ENCODE measurements around the gene TMF1. TPM values are rescaled to one million over a fixed set of nuclear protein-coding genes. Genes with fewer than 3 reads are reported as not detected.

TMF1 gene
- total and polyA plus RNA-seq, 7 experiments from 2014 or later = 36.1 to 71.8 (median 47.7) TPM

DNA sequence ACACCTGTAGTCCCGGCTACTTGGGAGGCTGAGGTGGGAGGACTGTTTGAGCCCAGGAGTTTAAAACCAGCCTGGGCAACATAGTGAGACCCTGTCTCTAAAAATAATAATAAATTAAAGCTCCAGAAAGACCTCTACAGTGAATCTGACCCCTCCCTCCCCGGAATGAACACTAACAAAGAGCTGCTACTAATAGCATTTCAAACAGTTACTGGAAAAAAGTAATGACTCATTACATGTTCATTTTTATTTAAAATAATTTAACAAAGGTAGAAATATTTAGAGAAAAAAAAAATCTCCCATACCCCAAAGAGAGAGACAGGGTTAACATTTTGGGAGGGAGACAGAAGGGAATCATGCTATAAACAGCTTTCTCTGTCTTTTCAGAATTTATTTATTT lies 30.2 kb upstream of the TMF1 start:
- Mint-ChIP-seq H3K27me3 (no peaks in the 10 kb centered on the region), H3K4me3 (peak overlapping the region in 8 of 10 donors; percentile 55 to 97 (median 84)), H3K4me1 (peaks cover 53 to 72% (median 67%) of the 10 kb centered on the region in 7 donors), H3K27ac (peak overlapping the region; percentile 89 to 99 (median 97)), H3K9me3 (peaks cover 0 to 2% (median 0%) of the 10 kb centered on the region in 11 donors), H3K36me3 (peaks cover 0 to 29% (median 5%) of the 10 kb centered on the region in 5 donors)
- peaks cover 0 to 5% (median 0%) of the 10 kb centered on the region in 3 experiments for H3K36me3 ChIP-seq (ENCODE audit: control insufficient read depth in 2 of 3, insufficient read depth in 3 of 3, low read length in 3 of 3)
- no peak for ATAC-seq
- intact Hi-C loops (cut with micrococcal nuclease) = loop anchor here in 1 of 2 donors (2.0 to 10.0 kb wide), 3 partner anchors 244 to 1982 kb away; partner anchors contain the start of gene SUCLG2
- no peaks in the 10 kb centered on the region for H3K27me3 ChIP-seq (ENCODE audit: control insufficient read depth in 2 of 2, insufficient read depth in 2 of 2, low read length in 2 of 2)
- ChIA-PET POLR2A (interaction anchor here (0.9 to 10.9 kb wide), 5 partner anchors 11 to 1427 kb away, joined by 5 to 103 read pairs (median 7); partner anchors contain the start of genes EOGT and TMF1), CTCF (interaction anchor here (1.0 kb wide), 1 partner anchor 38 kb away, joined by 3 read pairs; no protein-coding TSS in a partner anchor)
- H3K4me1 ChIP-seq (ENCODE audit: control insufficient read depth in 2 of 2, insufficient read depth in 2 of 2, low read length in 2 of 2) = peaks cover 61 to 65% of the 10 kb centered on the region in 2 donors
- peak overlapping the region; percentile 76 for H3K27ac ChIP-seq (ENCODE audit: low read depth, low read length)
- no peak for DNase-seq
- no peaks in the 10 kb centered on the region for H3K9me3 ChIP-seq (ENCODE audit: control insufficient read depth in 2 of 3, low read length in 3 of 3)
- no peak overlapping the region for H3K4me3 ChIP-seq (ENCODE audit: low read length)

DNA sequence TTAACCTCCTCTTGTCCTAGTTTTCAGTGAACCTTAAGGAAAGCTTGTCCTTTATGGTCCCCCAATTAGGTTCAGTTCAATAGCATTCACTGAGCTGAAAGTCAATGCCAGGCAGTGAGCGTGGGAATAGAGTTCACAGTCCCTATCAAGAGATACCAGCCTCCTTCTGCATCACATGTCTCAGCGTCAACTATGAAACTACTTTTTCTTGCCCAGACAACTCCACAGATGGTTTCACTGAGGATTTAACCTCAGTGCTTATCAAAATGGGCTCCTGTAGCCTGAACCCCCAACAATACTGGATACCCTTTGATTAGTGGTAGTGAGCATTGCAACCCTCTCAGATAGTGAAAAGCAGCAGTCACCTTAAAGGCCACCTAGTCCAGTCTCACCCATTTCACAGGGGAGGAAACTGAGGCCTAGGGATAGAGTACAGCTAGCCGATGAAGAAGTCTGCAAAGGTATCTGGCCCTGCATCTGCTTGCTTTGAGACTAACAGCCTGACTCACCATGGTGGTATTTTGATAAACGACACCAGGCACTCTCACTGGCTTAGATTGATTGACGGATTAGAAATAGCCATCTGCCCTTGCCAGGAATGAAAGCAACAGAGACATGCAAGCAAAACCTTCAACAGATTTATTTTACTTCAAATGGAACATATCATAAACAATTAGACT lies 29.6 kb upstream of the TMF1 start:
- Histone ChIP-seq H3K9me3 (ENCODE audit: control insufficient read depth in 2 of 3, low read length in 3 of 3) (no peaks in the 10 kb centered on the region), H3K27me3 (ENCODE audit: control insufficient read depth in 2 of 2, insufficient read depth in 2 of 2, low read length in 2 of 2) (no peaks in the 10 kb centered on the region), H3K27ac (ENCODE audit: low read depth, low read length) (peak overlapping the region; percentile 76), H3K4me1 (ENCODE audit: control insufficient read depth in 2 of 2, insufficient read depth in 2 of 2, low read length in 2 of 2) (peaks cover 59 to 66% of the 10 kb centered on the region in 2 donors), H3K36me3 (ENCODE audit: control insufficient read depth in 2 of 3, insufficient read depth in 3 of 3, low read length in 3 of 3) (peaks cover 0 to 5% (median 0%) of the 10 kb centered on the region in 3 experiments), H3K4me3 (ENCODE audit: low read length) (no peak overlapping the region)
- intact Hi-C loops (cut with micrococcal nuclease) = loop anchor here (2.0 to 10.0 kb wide), 4 partner anchors 13 to 1983 kb away; partner anchors contain the start of gene SUCLG2 (in 1 of the 2)
- H3K4me3 Mint-ChIP-seq = peak overlapping the region; percentile 11 to 95 (median 58)
- no peaks in the 10 kb centered on the region for H3K27me3 Mint-ChIP-seq
- ChIA-PET CTCF (interaction anchor here (1.0 kb wide), 1 partner anchor 8 kb away, joined by 3 read pairs; no protein-coding TSS in a partner anchor), POLR2A (interaction anchor here (0.6 to 10.9 kb wide), 6 partner anchors 12 to 168 kb away, joined by 3 to 103 read pairs (median 6); partner anchors contain the start of genes EOGT and TMF1)
- peaks cover 0 to 2% (median 0%) of the 10 kb centered on the region in 11 donors for H3K9me3 Mint-ChIP-seq
- H3K36me3 Mint-ChIP-seq = peaks cover 0 to 28% (median 5%) of the 10 kb centered on the region in 5 donors
- ATAC-seq (no peak), DNase-seq (no peak)
- peak overlapping the region; percentile 89 to 99 (median 97) for H3K27ac Mint-ChIP-seq
- H3K4me1 Mint-ChIP-seq = peaks cover 58 to 74% (median 71%) of the 10 kb centered on the region in 7 donors

DNA sequence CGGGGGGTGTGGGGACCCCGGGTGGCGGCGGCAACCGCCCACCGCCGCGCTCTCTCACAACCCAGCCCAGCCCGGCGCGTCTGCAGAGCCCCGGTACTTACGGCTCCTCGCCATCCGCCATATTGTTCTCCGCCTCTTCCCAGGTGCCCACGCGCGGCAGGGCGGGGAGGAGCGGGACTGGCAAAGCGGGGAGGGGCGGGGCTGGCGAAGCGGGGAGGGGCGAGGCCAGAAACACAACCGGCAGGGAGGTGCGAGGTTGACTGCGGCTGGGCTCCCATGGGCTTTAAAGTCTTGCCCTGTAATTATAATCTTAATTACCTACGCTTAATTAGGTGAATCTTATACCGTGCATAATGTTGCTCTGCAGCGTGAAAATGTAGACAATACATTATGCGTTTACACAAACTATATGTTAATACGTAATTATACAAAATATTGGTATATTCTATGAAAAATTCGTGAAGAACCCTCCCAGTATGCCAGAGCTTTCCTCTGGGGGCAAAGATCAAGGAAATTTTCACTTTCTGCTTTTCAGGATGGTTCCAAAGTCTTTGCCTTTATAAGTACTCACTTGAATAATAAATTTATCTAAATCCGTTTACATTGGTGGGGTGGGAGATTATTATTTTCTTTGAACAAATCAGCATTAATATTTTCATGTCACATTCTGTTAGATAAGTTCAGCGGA lies 28.2 kb upstream of the TMF1 start, which contains the start of gene UBA3:
UBA3 (minus strand) TSS at position 133 of the 688 bp plus-strand sequence; CDS start at position 121, 12 bp downstream.
- CTCF ChIA-PET = interaction anchor here (1.0 kb wide), 1 partner anchor 9 kb away, joined by 3 read pairs; no protein-coding TSS in a partner anchor
- DNase-seq (peak; percentile 76 to 91 (median 86)), ATAC-seq (peak; percentile 85)
- Mint-ChIP-seq H3K4me1 (peaks cover 55 to 77% (median 73%) of the 10 kb centered on the region in 7 donors), H3K9me3 (peaks cover 0 to 2% (median 0%) of the 10 kb centered on the region in 11 donors), H3K4me3 (peak within 1 kb of the TSS; percentile 81 to 93 (median 91)), H3K36me3 (peaks cover 0 to 20% (median 0%) of the 10 kb centered on the region in 5 donors), H3K27ac (peak within 1 kb of the TSS; percentile 89 to 99 (median 97)), H3K27me3 (no peaks in the 10 kb centered on the region)
- POLR2A ChIA-PET = interaction anchor here (1.1 to 10.9 kb wide), 5 partner anchors 13 to 119 kb away, joined by 3 to 103 read pairs (median 5); partner anchors contain the start of genes EOGT and TMF1
- peak within 1 kb of the TSS; percentile 65 for H3K4me3 ChIP-seq (ENCODE audit: low read length)
- intact Hi-C loops (cut with micrococcal nuclease) = loop anchor here (1.0 to 10.0 kb wide), 6 partner anchors 10 to 1984 kb away; partner anchors contain the start of genes TMF1 (in 2 of the 2) and SUCLG2 (in 1 of the 2)
- peak within 1 kb of the TSS; percentile 76 for H3K27ac ChIP-seq (ENCODE audit: low read depth, low read length)
- peaks cover 59 to 66% of the 10 kb centered on the region in 2 donors for H3K4me1 ChIP-seq (ENCODE audit: control insufficient read depth in 2 of 2, insufficient read depth in 2 of 2, low read length in 2 of 2)
- no peaks in the 10 kb centered on the region for H3K9me3 ChIP-seq (ENCODE audit: control insufficient read depth in 2 of 3, low read length in 3 of 3)
- H3K27me3 ChIP-seq (ENCODE audit: control insufficient read depth in 2 of 2, insufficient read depth in 2 of 2, low read length in 2 of 2) = no peaks in the 10 kb centered on the region
- H3K36me3 ChIP-seq (ENCODE audit: control insufficient read depth in 2 of 3, insufficient read depth in 3 of 3, low read length in 3 of 3) = peaks cover 0 to 5% (median 5%) of the 10 kb centered on the region in 3 experiments

DNA sequence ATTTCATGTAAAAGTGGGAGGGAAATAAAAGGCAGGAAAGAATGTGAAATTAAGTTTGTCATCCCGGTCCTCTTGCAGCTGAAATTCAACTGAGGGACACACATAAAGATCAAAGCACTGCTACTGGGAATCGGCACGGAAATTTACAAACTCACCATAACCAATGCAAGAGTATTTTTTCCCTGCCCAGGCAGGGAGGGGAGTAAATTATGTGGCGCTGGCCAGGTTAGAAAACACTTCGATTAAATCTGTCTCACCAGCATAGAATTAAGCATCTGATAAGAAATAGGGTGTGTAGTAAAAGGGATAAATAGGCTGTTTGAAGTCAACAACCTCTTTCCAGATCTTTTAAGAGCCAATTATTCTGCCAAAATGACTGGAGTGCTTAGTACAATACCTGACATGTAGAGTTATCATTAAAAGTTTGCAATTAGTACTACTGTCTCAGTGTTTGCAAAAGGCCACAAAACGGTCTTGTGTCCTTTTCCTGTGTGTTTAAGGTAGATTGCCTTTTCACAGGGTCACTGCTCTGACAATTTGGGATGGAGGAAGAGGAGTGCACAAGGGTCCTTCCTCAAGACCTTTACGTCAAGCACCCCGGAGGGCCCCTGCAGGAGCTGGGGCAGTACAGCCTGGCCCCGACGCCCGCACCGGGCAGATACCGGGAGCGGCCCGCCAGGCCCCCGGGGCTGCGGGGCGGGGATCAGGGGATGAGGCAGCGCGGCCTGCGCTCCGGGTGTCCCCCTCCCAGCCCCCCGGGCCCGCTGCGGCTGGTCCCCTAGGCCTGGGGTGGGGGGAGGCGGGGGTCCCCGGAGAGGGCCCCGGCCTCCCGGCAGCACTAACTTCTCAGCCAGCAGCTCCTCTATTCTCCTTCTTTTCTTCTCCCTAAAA lies 27.4 kb upstream of the TMF1 start:
- POLR2A ChIA-PET = interaction anchor here (1.2 to 10.9 kb wide), 5 partner anchors 14 to 27 kb away, joined by 3 to 103 read pairs (median 5); partner anchors contain the start of gene TMF1
- H3K27me3 Mint-ChIP-seq = no peaks in the 10 kb centered on the region
- Histone ChIP-seq H3K27me3 (ENCODE audit: control insufficient read depth in 2 of 2, insufficient read depth in 2 of 2, low read length in 2 of 2) (no peaks in the 10 kb centered on the region), H3K4me3 (ENCODE audit: low read length) (peak overlapping the region; percentile 65), H3K9me3 (ENCODE audit: control insufficient read depth in 2 of 3, low read length in 3 of 3) (no peaks in the 10 kb centered on the region), H3K27ac (ENCODE audit: low read depth, low read length) (peak overlapping the region; percentile 76), H3K36me3 (ENCODE audit: control insufficient read depth in 2 of 3, insufficient read depth in 3 of 3, low read length in 3 of 3) (peaks cover 0 to 5% (median 0%) of the 10 kb centered on the region in 3 experiments), H3K4me1 (ENCODE audit: control insufficient read depth in 2 of 2, insufficient read depth in 2 of 2, low read length in 2 of 2) (peaks cover 59 to 64% of the 10 kb centered on the region in 2 donors)
- peaks cover 0 to 18% (median 0%) of the 10 kb centered on the region in 5 donors for H3K36me3 Mint-ChIP-seq
- DNase-seq = peak in 2 of 9 donors; percentile 19 to 53
- peak overlapping the region; percentile 81 to 99 (median 88) for H3K27ac Mint-ChIP-seq
- CTCF ChIA-PET = interaction anchor here (1.2 kb wide), 1 partner anchor 27 kb away, joined by 4 read pairs; the partner anchor contains the start of gene TMF1
- peak overlapping the region; percentile 81 to 93 (median 91) for H3K4me3 Mint-ChIP-seq
- no peak for ATAC-seq
- no peaks in the 10 kb centered on the region for H3K9me3 Mint-ChIP-seq
- peaks cover 54 to 74% (median 69%) of the 10 kb centered on the region in 7 donors for H3K4me1 Mint-ChIP-seq
- intact Hi-C loops (cut with micrococcal nuclease) = loop anchor here (1.0 to 10.0 kb wide), 7 partner anchors 9 to 1985 kb away; partner anchors contain the start of genes TMF1 (in 2 of the 2) and SUCLG2 (in 1 of the 2)

DNA sequence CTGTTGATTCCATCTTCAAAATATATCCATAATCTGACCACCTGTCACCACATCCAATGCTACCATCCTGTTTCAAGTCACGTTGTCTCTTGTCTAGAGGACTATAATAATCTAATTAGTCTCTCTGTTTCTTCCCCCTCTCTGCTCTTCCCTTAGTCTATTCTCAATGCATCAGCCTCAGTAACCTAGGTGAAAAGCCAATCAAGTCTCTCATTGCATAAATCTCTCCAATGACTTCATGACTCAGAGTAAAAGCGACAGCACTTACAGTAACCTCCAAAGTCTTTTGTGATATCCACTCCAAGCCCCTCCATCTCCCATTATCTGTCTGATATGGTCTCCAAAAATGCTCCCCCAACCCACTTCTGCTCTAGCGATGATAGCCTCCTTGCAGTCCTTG lies 20.8 kb upstream of the TMF1 start:
- POLR2A ChIA-PET = interaction anchor here (1.0 kb wide), 1 partner anchor 8 kb away, joined by 3 read pairs; no protein-coding TSS in a partner anchor
- H3K9me3 Mint-ChIP-seq = no peaks in the 10 kb centered on the region
- H3K36me3 Mint-ChIP-seq = peaks cover 5 to 37% (median 26%) of the 10 kb centered on the region in 5 donors
- DNase-seq (no peak), ATAC-seq (no peak)
- H3K27me3 Mint-ChIP-seq = no peaks in the 10 kb centered on the region
- peaks cover 0 to 20% (median 5%) of the 10 kb centered on the region in 3 experiments for H3K36me3 ChIP-seq (ENCODE audit: control insufficient read depth in 2 of 3, insufficient read depth in 3 of 3, low read length in 3 of 3)
- CTCF ChIA-PET = no interaction called here
- no peak overlapping the region for H3K4me3 ChIP-seq (ENCODE audit: low read length)
- H3K4me1 ChIP-seq (ENCODE audit: control insufficient read depth in 2 of 2, insufficient read depth in 2 of 2, low read length in 2 of 2) = peaks cover 7 to 9% of the 10 kb centered on the region in 2 donors
- no peaks in the 10 kb centered on the region for H3K9me3 ChIP-seq (ENCODE audit: control insufficient read depth in 2 of 3, low read length in 3 of 3)
- H3K27ac ChIP-seq (ENCODE audit: low read depth, low read length) = no peak overlapping the region
- peak overlapping the region in 8 of 9 donors; percentile 1 to 50 (median 10) for H3K27ac Mint-ChIP-seq
- H3K4me1 Mint-ChIP-seq = peaks cover 25 to 50% (median 39%) of the 10 kb centered on the region in 7 donors
- H3K27me3 ChIP-seq (ENCODE audit: control insufficient read depth in 2 of 2, insufficient read depth in 2 of 2, low read length in 2 of 2) = no peaks in the 10 kb centered on the region
- intact Hi-C loops (cut with micrococcal nuclease) = no loop called here
- peak overlapping the region in 1 of 10 donors; percentile 0 for H3K4me3 Mint-ChIP-seq
